NCI-H524 (cell line): ENCODE data around the gene AIRE.
A peak's percentile ranks its signal among the peaks of the same experiment; 100 is the strongest.

ENCODE experiments used
- DNase-seq, 2 experiments: peaks; one replicate each; lab custom pipeline; 2025; lab: John Stamatoyannopoulos, UW

The AIRE gene

GRCh38 chr21:44291936-44292811 is 6.5 kb downstream of the AIRE start:
- DNase-seq = no peak

GRCh38 chr21:44292812-44293195 is 7.1 kb downstream of the AIRE start:
- DNase-seq = no peak

DNA sequence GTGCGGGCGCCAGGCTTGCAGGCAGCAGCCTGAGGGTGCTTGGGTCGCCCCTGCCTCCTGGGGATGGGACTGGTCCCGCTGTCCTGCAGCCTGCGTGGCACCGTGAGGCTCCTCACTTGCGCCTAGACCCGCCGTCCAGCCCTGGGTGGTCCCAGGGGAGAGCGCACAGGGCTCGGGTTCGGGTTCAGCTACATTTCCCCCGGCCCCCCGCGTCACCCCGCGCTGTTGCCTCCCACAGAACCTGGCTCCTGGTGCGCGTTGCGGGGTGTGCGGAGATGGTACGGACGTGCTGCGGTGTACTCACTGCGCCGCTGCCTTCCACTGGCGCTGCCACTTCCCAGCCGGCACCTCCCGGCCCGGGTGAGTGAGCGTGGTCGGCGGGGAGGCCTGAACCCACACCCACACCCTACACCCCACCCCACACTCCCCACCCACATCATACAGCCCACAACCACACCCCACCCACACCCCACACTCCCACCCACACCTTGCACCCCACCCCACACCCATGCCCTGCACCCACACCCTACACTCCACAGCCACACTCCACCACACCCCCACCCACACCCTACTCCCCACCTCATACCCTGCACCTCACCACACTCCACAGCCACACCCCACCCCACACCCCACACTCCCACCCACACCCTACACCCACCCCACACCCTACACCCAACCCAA is 8.0 kb downstream of the AIRE start:
- DNase-seq = no peak

GRCh38 chr21:44294391-44295162 is 8.9 kb downstream of the AIRE start:
- no peak for DNase-seq

GRCh38 chr21:44295163-44295573 is 9.5 kb downstream of the AIRE start:
- peak; percentile 69 to 88 for DNase-seq

DNA sequence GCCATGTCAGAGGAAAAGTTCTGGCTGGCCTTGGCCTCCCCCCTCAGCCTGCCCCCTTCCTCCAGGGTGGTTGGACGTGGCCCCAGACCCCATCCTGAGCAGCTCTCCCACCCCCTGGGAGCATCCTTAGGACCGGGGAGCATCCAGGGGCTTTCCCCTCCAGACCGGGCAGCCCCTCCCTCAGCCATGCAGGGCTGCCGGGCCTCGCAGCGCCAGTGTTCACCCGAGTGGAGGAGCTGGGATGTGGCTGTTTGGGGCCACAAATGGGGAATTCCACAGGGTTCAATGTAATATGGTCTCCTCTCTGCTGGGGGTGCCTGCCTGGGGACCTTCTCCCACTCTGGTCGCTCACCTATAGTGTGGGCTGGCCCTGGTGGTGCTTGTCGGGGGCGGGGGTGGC is 10.0 kb downstream of the AIRE start:
- DNase-seq = no peak

DNA sequence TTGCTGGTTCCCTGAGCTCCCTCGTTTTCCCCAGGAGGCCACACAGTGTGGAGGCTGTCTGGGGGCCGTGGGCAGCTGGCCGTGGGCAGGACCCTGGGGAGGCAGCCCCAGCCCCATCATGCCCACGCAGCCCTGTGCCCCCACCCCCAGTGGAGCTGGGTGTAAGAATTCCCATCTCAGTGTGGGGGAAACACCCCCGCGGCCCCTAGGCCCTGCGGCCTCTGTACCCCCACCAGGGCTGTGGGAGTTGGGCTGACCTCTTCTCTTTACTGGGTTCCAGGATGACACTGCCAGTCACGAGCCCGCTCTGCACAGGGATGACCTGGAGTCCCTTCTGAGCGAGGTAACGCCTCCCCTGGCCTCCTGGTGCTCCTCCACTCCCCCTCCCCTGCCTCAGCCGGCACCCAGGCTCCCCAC is 10.4 kb downstream of the AIRE start:
- DNase-seq = no peak

DNA sequence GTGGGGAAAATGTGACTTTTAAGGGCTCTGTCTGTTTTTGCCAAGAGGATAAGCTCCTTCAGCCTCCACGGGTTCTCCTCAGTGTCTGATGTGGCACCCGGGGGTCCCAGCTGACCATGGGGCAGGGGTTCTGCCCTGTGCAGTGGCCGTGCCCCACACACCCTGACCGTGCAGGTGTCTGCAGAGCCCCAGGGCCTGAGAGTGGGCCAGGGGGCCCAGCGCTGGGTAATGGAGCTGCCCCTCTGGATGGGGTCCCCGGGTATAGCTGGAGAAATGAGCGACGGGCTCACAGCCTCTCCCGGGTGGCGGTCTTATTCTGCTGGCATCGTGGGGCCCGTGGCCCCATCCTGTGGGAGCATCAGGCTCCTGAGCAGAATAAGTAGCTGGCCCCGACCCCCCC is 11.2 kb downstream of the AIRE start:
- no peak for DNase-seq

DNA sequence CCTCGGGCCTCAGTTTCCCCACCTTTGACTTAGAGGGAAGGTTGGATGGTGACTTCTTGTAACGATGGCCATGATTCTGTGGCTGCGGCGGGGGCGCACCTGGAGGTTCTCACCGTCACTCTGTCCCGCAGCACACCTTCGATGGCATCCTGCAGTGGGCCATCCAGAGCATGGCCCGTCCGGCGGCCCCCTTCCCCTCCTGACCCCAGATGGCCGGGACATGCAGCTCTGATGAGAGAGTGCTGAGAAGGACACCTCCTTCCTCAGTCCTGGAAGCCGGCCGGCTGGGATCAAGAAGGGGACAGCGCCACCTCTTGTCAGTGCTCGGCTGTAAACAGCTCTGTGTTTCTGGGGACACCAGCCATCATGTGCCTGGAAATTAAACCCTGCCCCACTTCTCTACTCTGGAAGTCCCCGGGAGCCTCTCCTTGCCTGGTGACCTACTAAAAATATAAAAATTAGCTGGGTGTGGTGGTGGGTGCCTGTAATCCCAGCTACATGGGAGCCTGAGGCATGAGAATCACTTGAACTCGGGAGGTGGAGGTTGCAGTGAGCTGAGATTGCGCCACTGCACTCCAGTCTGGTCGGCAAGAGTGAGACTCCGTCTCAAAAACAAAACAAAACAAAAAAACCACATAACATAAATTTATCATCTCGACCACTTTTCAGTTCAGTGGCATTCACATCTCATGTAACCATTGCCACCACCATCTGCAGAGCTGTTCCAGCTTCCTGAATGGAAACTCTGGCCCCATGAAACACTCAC is 12.0 kb downstream of the AIRE start:
- peak; percentile 58 to 87 for DNase-seq

DNA sequence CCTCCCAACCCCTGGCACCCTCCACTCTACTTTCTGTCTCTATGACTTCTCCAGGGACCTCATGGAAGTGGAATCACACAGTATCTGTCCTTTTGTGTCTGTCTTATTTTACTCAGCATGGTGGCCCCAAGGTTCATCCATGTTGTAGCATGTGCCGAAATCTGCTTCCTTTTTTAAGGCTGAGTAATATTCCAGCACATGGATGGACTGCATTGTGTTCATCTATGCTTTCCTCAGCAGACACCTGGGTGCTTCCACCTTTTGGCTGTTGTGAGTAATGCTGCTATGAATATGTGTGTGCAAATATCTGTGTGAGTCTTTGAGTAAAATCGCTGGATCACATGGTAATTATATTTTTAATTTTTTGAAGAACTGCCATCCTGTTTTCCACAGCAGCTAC is 12.6 kb downstream of the AIRE start:
- DNase-seq = peak in 1 of 2 experiments; percentile 25

GRCh38 chr21:44299085-44299457 is 13.4 kb downstream of the AIRE start:
- DNase-seq = no peak

DNA sequence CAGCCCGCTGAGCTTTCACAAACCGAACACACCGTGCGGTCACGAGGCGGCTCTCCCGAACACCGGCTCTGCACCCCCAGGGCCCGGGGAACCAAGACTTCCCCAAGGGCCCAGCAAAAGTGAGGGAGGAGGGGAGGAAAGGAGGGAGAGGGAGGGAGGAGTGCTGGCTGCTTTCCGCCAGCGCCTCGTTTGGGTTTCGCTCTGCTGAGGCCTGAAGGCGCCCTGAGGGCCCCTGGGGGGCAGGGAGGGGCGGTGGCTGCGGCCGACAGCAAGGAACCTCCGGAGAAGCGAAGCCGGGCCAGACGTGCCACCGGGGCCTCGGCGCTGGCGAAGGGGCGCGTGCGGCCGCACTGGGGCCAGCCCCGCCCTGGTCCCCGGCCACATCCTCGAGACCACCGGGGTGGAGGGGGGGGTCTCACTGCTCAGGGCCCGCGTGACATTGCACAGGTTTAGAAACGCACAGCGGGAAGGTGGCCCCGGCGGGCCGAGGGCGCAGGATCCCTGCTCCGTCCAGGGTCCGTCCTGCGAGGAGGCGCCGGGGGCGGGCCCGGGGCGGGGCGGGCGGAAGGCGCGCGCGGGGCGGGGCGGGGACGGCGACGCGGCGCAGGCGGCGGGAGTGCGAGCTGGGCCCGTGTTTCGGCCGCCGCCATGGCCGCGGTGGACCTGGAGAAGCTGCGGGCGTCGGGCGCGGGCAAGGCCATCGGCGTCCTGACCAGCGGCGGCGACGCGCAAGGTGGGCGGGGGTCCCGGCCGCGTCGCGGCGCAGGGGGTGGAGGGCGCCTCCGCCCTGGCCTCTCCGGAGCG is 14.0 kb downstream of the AIRE start, which contains the start of gene PFKL:
Gene PFKL (plus strand): TSS at position 596 of the 804 bp plus-strand sequence. CDS start 53 bp downstream, at position 649.
- peak in 1 of 2 experiments; percentile 56 for DNase-seq

DNA sequence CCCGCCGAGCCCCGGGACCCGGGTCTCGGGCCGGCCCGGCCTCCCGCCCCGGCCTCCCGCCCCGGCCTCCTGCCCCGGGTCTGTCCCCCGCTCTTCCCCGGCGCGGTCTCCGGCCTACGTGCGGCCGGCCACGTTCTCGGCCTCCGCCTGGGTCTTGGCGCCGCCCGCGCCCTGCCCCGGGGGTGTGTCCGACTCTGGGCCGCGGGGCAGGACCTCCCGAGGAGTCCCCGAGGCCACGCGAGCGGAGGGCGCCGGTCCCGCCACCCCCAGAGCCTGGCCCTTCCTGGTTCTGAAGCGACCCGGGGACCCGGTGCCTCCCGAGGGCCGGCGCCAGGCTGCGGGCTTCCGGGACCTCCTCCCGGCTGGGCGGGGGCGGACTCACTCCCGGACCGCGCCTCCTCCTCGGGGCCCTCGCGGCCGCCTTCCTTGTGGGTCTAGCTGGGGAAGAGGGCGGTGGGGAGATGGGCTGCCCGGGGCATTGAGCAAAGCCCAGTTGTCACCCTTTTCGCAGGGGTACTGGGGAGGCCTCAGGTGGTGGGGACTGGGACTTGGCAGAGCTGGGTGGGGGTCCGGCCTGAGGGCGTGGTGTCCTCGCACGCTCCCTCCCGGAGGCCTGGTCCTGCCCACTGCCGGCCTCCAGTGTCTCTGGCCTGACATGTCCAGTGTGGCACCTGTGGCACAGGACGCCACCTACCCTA is 14.7 kb downstream of the AIRE start:
- DNase-seq = peak in 1 of 2 experiments; percentile 48

- DNase-seq = no peak
Measured at GRCh38 chr21:44301141-44301540, 15.5 kb downstream of the AIRE start.

GRCh38 chr21:44301961-44302406 is 16.3 kb downstream of the AIRE start:
- peak in 1 of 2 experiments; percentile 29 for DNase-seq

- DNase-seq = peak in 1 of 2 experiments; percentile 29
Measured at GRCh38 chr21:44302573-44303401, 17.1 kb downstream of the AIRE start.

GRCh38 chr21:44303490-44303981 is 17.9 kb downstream of the AIRE start:
- no peak for DNase-seq

DNA sequence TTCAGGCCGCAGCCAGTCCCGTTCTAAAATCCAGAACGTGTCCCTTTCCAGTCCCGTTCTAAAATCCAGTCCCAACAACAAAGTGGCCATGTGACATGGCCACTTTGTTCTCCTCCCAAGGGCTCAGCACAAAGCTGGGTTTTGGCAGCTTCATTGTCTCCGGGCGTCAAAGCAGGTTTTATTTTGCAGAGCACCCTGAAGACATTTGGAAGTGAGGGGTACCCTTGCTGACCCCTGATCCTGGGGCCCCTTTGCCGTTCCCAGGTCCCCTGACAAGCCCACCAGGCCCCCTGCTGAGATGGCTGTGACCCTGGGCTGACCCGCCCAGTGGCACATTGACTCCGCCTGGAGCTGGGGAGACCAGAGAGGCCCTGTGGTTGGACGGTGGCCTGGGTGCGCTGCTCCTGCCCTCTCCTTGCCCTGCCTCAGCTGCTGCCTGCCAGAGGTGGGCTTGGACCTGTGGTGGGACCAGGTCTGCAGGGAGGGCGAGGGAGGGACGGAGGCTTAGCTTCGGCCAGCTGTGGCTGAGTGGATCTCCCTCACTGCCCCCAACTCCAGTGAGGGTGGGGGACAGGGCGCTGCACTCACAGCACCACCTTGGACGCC is 18.4 kb downstream of the AIRE start:
- DNase-seq = no peak
